HCT116 (cell line): ENCODE data around the gene TUBB4B. TPM values are rescaled to one million over a fixed set of nuclear protein-coding genes. Genes with fewer than 3 reads are reported as not detected.
A peak's percentile ranks its signal among the peaks of the same experiment; 100 is the strongest.

Source experiments
- ATAC-seq: fragments of 200-7000 bp; cut with Tn5 transposase; 2 replicates; pipeline ENCODE4 v1.9.1; 2020; ENCODE audit warnings: mild to moderate bottlenecking, moderate library complexity
- BruUV-seq: library from RNA; stranded (reverse); fragments of 400-500 nt; replicated peaks from 2 replicates; lab custom pipeline; 2021; lab: Mats Ljungman, UMichigan
- CTCF ChIA-PET: fragments of 300-600 bp; sonication (Branson Sonifier 250); formaldehyde crosslinking; loops from one replicate; lab custom pipeline; 2021; ENCODE audit warnings: antibody characterized with exemption; lab: Charles Lee
- POLR2A ChIA-PET: fragments of 300-600, 350-600 bp; sonication (Branson Sonifier 250); formaldehyde crosslinking; loops from one replicate; lab custom pipeline; 2021; ENCODE audit warnings: antibody characterized with exemption; lab: Charles Lee
- RAD21 ChIA-PET, 2 experiments: fragments of 300-600 bp; sonication (Branson Sonifier 250); formaldehyde crosslinking; loops; one replicate each; lab custom pipeline; 2023; ENCODE audit warnings: low total read pairs in 2 of 2; ENCODE audit not compliant: uncharacterized antibody in 2 of 2, unreplicated experiment in 2 of 2, low non-redundant PET in 1 of 2; lab: Charles Lee
- DNase-seq: peaks from one replicate; pipeline ENCODE4 v3.0.0-alpha.2; 2010; ENCODE audit warnings: low read depth, low spot score
- H2AFZ ChIP-seq: fragments of 200-600 bp; shearing (Covaris generic), sonication (generic); 2 replicates; pipeline ENCODE4 v1.6.1; 2017; ENCODE audit warnings: low read depth, mixed run types, mixed read lengths, antibody characterized with exemption, low read length; ENCODE audit not compliant: poor library complexity, severe bottlenecking
- H3K27ac ChIP-seq: 2 replicates; pipeline ENCODE4 v1.5.1; 2012; ENCODE audit warnings: low read depth, low read length
- H3K27me3 ChIP-seq: fragments of 200-600 bp; sonication (generic); 2 replicates; pipeline ENCODE4 v1.6.1; 2016; ENCODE audit warnings: mixed run types, low read length, mixed read lengths; ENCODE audit not compliant: insufficient read depth
- H3K36me3 ChIP-seq, 2 experiments: fragments of 200-500 bp in 1 of 2; fragments of 200-600 bp in 1 of 2; sonication (Bioruptor generic) in 1 of 2; sonication (generic) in 1 of 2; 2 replicates each; pipeline versions ENCODE4 v1.5.1 to v1.6.1; 2014 to 2016; ENCODE audit warnings: low read length in 2 of 2, inconsistent platforms in 1 of 2, mixed read lengths in 1 of 2, mixed run types in 1 of 2; ENCODE audit not compliant: insufficient read depth in 2 of 2, control insufficient read depth in 1 of 2
- H3K4me1 ChIP-seq, 2 experiments: fragments of 200-600 bp in 1 of 2; sonication (generic) in 1 of 2; 2 replicates each; pipeline versions ENCODE4 v1.5.1 to v1.6.1; 2012 to 2017; ENCODE audit warnings: low read length in 2 of 2, inconsistent platforms in 1 of 2, mild to moderate bottlenecking in 1 of 2, mixed read lengths in 1 of 2, mixed run types in 1 of 2, moderate library complexity in 1 of 2; ENCODE audit not compliant: insufficient read depth in 2 of 2, control insufficient read depth in 1 of 2
- H3K4me2 ChIP-seq: fragments of 200-600 bp; sonication (generic); 2 replicates; pipeline ENCODE4 v1.6.1; 2017; ENCODE audit warnings: mixed run types, low read length, mixed read lengths
- H3K4me3 ChIP-seq, 2 experiments: fragments of 200-600 bp in 1 of 2; sonication (generic) in 1 of 2; replicated peaks in 1 of 2; 2 replicates each; pipeline ENCODE4 v1.5.1; 2011 to 2016; ENCODE audit warnings: low read length in 2 of 2, control low read depth in 1 of 2, low read depth in 1 of 2, mild to moderate bottlenecking in 1 of 2, mixed read lengths in 1 of 2, mixed run types in 1 of 2
- H3K79me2 ChIP-seq: fragments of 200-600 bp; sonication (generic); 2 replicates; pipeline ENCODE4 v1.6.1; 2017; ENCODE audit warnings: mild to moderate bottlenecking, mixed run types, low read length, moderate library complexity, mixed read lengths; ENCODE audit not compliant: insufficient read depth
- H3K9ac ChIP-seq: fragments of 200-600 bp; sonication (generic); 2 replicates; pipeline ENCODE4 v1.6.1; 2016; ENCODE audit warnings: low read length, mixed read lengths
- H3K9me2 ChIP-seq: fragments of 200-600 bp; sonication (generic), shearing (Covaris generic); 2 replicates; pipeline ENCODE4 v1.6.1; 2017; ENCODE audit warnings: mixed run types, mild to moderate bottlenecking, moderate library complexity; ENCODE audit not compliant: insufficient read depth
- H3K9me3 ChIP-seq, 2 experiments: fragments of 200-500 bp in 1 of 2; fragments of 200-600 bp in 1 of 2; sonication (Bioruptor generic) in 1 of 2; sonication (generic) in 1 of 2; 2 replicates each; pipeline ENCODE4 v1.6.1; 2014 to 2017; ENCODE audit warnings: low read length in 2 of 2, mixed read lengths in 2 of 2, inconsistent platforms in 1 of 2, low read depth in 1 of 2, mild to moderate bottlenecking in 1 of 2, mixed run types in 1 of 2, moderate library complexity in 1 of 2; ENCODE audit not compliant: control insufficient read depth in 1 of 2, insufficient read depth in 1 of 2
- H4K20me1 ChIP-seq: fragments of 200-600 bp; sonication (generic), shearing (Covaris generic); 2 replicates; pipeline ENCODE4 v1.6.1; 2017; ENCODE audit warnings: mixed run types, mild to moderate bottlenecking, moderate library complexity; ENCODE audit not compliant: insufficient read depth
- CBX3 ChIP-seq: IDR thresholded peaks from 2 replicates; pipeline ENCODE4 v1.6.1; 2012; ENCODE audit warnings: low read depth
- POLR2A ChIP-seq: IDR thresholded peaks from 2 replicates; pipeline ENCODE4 v1.7.0; 2011; ENCODE audit warnings: borderline replicate concordance; ENCODE audit not compliant: insufficient read depth, insufficient read length; ENCODE audit errors: extremely low read depth
- POLR2AphosphoS5 ChIP-seq: IDR thresholded peaks from 2 replicates; pipeline ENCODE4 v1.6.1; 2011; ENCODE audit warnings: mild to moderate bottlenecking, low read depth, low read length, moderate library complexity
- RAD21 ChIP-seq: IDR thresholded peaks from 2 replicates; pipeline ENCODE4 v1.6.1; 2012; ENCODE audit warnings: low read depth, mild to moderate bottlenecking
- SIN3A ChIP-seq: IDR thresholded peaks from 2 replicates; pipeline ENCODE4 v1.6.1; 2012; ENCODE audit warnings: low read depth
- YY1 ChIP-seq: IDR thresholded peaks from 2 replicates; pipeline ENCODE4 v1.6.1; 2011; ENCODE audit warnings: low read length, low read depth, moderate library complexity, mild to moderate bottlenecking; ENCODE audit not compliant: insufficient replicate concordance; ENCODE audit errors: extremely low read depth
- ZFX ChIP-seq: fragments of 450-650 bp; IDR thresholded peaks from 2 replicates; pipeline ENCODE4 v1.6.1; 2017
- intact Hi-C: fragments of 100-400 bp; cut with micrococcal nuclease; formaldehyde crosslinking; loops from 2 replicates; pipeline ENCODE4 v1.10.0; 2022
- total RNA-seq: library from RNA; stranded (reverse); gene quantifications from one replicate; pipeline ENCODE4 v1.2.1, GENCODE V29; 2021; ENCODE audit not compliant: unreplicated experiment
- TF ChIP-seq, protein P1 (sequence below): IDR thresholded peaks from 2 replicates; pipeline ENCODE4 v1.6.1; 2011; ENCODE audit warnings: mild to moderate bottlenecking, low read length, moderate library complexity; ENCODE audit not compliant: insufficient replicate concordance; ENCODE audit errors: extremely low read depth

The TUBB4B gene
- total RNA-seq, 1 experiment from 2014 or later = 502 TPM

GRCh38 chr9:137200311-137201204, 40.5 kb upstream of the TUBB4B start, which contains the start of gene TPRN:
Gene TPRN (minus strand): TSS chr9:137200741. CDS start chr9:137200711, 30 bp downstream.
- no peaks in the 10 kb centered on the region for H3K27me3 ChIP-seq
- H3K79me2 ChIP-seq = peaks cover 44% of the 10 kb centered on the region
- 0 out of 4 replicates have a peak, but pooled peaks cover 0 to 3% of the 10 kb centered on the region in 2 experiments for H3K36me3 ChIP-seq
- no TSS peak for BruUV-seq
- H3K9me3 ChIP-seq = no peaks in the 10 kb centered on the region
- TF ChIP-seq ZFX (peak; percentile 71; the same call in 1 of the 2 replicates), YY1 (peak; percentile 88), CBX3 (no peak), POLR2AphosphoS5 (peak; percentile 99), SIN3A (no peak), POLR2A (peak; percentile 95), RAD21 (no peak)
- TF ChIP-seq, protein P1, sequence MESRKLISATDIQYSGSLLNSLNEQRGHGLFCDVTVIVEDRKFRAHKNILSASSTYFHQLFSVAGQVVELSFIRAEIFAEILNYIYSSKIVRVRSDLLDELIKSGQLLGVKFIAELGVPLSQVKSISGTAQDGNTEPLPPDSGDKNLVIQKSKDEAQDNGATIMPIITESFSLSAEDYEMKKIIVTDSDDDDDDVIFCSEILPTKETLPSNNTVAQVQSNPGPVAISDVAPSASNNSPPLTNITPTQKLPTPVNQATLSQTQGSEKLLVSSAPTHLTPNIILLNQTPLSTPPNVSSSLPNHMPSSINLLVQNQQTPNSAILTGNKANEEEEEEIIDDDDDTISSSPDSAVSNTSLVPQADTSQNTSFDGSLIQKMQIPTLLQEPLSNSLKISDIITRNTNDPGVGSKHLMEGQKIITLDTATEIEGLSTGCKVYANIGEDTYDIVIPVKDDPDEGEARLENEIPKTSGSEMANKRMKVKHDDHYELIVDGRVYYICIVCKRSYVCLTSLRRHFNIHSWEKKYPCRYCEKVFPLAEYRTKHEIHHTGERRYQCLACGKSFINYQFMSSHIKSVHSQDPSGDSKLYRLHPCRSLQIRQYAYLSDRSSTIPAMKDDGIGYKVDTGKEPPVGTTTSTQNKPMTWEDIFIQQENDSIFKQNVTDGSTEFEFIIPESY = no peak
- peaks cover 32 to 54% of the 10 kb centered on the region in 2 experiments for H3K4me1 ChIP-seq
- H3K4me2 ChIP-seq = peak within 1 kb of the TSS; percentile 95
- intact Hi-C loops = loop anchor here (1.0 kb wide), 1 partner anchor 41 kb away; the partner anchor contains the start of gene TUBB4B
- no peaks in the 10 kb centered on the region for H4K20me1 ChIP-seq
- ATAC-seq (peak; percentile 93), DNase-seq (peak; percentile 96)
- H2AFZ ChIP-seq = no peak within 1 kb of the TSS
- H3K27ac ChIP-seq = peak within 1 kb of the TSS; percentile 85
- ChIA-PET POLR2A (interaction anchor here (0.8 to 1.2 kb wide), 12 partner anchors 10 to 132 kb away, joined by 3 to 17 read pairs (median 4); partner anchors contain the start of genes ANAPC2, MAN1B1, RNF224 and SSNA1), CTCF (interaction anchor here (0.5 to 2.0 kb wide), 6 partner anchors 12 to 151 kb away, joined by 3 to 7 read pairs (median 3); partner anchors contain the start of genes CYSRT1 and RNF224), RAD21 (interaction anchor here in 1 of 2 experiments (1.1 kb wide), 1 partner anchor 11 kb away, joined by 4 read pairs; the partner anchor contains the start of gene SSNA1)
- H3K9me2 ChIP-seq = no peaks in the 10 kb centered on the region
- peak within 1 kb of the TSS; percentile 61 to 81 for H3K4me3 ChIP-seq
- peak within 1 kb of the TSS; percentile 77 for H3K9ac ChIP-seq
